GM12801 (cell line): Measurements from ENCODE around the gene TRABD.

Source experiments
- TF ChIP-seq, protein P1 (sequence below): IDR thresholded peaks from one replicate; pipeline ENCODE4 v1.5.1; 2011; ENCODE audit warnings: control low read depth; ENCODE audit not compliant: insufficient read length; ENCODE audit errors: extremely low read depth

TRABD gene, protein sequence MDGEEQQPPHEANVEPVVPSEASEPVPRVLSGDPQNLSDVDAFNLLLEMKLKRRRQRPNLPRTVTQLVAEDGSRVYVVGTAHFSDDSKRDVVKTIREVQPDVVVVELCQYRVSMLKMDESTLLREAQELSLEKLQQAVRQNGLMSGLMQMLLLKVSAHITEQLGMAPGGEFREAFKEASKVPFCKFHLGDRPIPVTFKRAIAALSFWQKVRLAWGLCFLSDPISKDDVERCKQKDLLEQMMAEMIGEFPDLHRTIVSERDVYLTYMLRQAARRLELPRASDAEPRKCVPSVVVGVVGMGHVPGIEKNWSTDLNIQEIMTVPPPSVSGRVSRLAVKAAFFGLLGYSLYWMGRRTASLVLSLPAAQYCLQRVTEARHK

DNA sequence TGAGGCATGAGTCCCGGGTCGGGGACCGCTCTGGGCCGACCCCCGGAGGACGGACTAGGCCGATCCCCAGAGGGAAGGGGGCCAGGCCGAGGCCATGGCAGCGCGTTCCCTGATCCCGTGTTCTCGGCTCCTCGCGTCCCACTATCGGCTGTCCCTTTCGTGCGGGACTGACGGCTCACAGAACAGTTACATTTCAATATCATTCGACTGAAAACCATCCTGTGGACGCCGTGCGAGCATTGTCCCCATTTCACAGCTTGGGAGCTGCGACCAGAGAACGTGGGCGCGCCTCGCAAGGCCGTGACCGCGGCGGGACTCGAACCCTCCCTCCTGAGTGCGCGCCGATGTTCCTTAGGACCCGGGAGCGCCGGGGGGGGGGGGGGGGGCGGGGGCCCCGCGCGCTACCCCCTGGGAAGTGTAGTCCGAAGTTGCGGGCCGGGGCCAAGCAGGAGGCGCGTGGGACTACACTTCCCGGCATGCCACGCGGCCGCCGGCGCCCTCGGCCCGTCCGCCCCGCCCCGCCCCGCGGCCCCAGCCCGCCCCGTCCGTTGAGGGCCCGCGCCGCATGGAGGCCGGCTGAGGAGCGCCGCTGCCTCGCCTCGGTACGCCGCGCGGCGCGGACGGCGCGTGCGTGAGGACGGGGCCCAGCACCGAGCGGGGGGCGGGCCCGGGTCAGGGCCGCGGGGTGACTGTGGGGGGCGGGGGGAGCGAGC, at the start of gene TRABD:
Gene TRABD (plus strand): TSS at position 539 of the 713 bp plus-strand sequence. CDS start 7,148 bp downstream, outside the sequence.
- TF ChIP-seq, protein P1, sequence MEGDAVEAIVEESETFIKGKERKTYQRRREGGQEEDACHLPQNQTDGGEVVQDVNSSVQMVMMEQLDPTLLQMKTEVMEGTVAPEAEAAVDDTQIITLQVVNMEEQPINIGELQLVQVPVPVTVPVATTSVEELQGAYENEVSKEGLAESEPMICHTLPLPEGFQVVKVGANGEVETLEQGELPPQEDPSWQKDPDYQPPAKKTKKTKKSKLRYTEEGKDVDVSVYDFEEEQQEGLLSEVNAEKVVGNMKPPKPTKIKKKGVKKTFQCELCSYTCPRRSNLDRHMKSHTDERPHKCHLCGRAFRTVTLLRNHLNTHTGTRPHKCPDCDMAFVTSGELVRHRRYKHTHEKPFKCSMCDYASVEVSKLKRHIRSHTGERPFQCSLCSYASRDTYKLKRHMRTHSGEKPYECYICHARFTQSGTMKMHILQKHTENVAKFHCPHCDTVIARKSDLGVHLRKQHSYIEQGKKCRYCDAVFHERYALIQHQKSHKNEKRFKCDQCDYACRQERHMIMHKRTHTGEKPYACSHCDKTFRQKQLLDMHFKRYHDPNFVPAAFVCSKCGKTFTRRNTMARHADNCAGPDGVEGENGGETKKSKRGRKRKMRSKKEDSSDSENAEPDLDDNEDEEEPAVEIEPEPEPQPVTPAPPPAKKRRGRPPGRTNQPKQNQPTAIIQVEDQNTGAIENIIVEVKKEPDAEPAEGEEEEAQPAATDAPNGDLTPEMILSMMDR, result no peak

DNA sequence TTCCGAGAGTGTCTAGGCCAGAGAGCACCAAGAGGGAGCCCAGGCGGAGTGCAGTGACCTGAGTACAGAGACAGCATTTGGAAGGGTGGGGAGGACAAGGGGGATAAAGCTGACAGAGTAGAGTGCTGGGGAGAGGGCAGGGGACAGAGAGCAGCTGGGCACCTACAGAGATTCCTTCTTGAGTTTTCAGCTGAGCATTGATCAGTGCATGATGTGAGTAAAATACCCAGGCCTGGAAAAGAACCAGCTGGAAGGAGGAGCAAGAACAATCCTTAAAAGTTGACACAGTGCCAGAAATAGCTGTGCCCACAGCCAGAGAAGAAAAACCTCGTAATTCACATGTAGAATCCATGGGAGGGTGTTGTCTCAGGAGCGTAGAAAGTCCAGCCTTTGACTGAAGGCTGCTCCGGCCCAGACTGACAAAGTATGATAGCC, 49.1 kb upstream of the TRABD start:
- TF ChIP-seq, protein P1, result no peak

DNA sequence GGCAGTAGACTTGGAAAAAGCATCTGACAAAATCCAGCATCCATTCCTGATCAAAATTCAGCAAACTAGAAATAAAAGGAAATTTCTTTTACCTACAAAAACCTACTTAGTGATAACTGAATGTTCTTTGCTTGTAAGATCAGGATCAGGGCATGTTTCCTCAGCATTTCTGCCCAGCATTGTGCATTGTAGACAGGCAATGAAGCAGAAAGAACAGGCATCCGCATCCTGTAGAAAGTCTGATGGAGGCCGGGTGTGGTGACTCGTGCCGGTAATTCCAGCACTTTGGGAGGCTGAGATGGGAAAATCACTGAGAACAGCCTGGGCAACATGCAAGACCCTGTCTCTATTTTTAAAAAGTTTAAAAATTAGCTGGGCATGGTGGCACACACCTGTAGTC, 47.7 kb upstream of the TRABD start:
- TF ChIP-seq, protein P1, result no peak

DNA sequence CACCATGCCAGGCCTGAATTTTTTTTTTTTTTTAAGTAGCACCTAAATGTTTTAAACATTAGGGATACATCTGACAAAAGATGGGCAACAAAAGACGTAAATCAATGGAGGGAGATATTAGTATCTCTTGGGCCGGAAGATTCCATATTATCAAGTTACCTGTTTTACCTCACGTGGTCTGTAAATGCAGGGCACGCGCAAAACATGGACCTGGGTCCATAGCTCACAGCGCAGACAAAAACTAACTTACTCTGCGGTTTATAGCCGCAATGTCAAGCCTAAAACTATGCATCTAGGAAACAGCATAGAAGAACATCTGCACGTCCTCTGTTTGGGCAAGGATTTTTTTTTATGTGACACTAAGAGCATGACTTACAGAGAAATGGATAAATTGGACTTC, 46.7 kb upstream of the TRABD start:
- TF ChIP-seq, protein P1, result no peak

DNA sequence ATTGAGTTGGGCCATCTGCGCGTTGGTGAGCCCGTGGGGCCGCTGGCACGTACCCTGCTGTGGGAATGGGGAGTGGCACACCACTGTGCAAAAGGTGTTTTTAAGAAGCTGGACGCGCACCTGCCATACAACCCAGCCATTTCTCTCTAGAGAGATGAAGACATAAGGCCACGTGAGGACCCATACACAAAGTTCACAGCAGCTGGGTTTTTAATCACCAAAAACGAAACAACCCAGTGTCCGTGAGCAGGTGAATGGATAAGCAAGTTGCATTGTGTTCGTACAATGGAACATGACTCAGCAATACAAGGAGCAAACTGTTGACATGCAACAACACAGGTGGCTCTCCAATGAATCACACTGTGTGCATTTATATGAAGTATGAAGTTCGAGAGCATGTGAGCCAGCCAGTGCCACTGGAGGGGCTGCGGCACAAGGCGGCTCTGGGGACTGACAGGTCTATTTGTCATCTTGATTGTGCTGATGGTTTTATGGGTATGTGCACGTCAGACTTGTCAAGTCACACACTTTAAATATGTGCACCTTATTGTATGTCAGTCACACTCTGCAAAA, 45.8 kb upstream of the TRABD start:
- TF ChIP-seq, protein P1, result no peak

DNA sequence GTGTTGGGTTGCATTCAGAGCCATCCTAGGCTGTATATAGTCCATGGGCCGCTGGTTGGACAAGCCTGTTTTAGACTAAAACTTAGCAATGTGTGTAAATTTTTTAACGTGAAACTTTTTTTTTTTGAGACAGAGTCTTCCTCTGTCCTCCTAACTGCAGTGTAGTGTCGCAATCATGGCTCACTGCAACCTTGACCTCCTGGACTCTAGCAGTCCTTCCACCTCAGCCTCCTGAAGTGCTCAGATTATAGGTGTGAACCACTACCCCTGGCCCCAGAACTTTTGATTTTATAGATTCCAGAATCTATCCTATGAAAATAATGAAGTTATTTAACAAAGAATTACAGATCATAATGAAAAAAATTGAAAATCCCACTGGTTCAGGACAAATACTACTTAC, 45.1 kb upstream of the TRABD start:
- TF ChIP-seq, protein P1, result no peak

DNA sequence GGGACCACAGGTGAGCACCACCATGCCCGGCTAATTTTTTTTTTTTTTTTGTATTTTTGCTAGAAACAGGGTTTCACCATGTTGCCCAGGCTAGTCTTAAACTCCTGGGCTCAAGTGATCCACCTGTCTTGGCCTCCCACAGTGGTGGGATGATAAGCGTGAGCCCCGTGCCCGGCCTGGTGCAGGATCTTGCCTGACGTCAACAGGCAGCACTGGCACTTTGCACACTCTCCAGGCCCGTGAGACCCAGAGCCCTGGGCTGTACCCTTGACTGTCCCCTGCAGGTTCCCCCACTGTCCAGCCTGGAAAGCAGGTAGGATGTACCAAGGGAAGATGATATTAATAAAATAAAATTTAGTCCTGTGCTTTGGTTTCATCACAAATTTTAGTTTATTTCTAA, 44.3 kb upstream of the TRABD start:
- TF ChIP-seq, protein P1, result no peak
